ENCODE measurements around the gene PRR29.

- TF ChIP-seq EZH2 (IDR thresholded peaks at IDR 0.05) (no peak), POLR2AphosphoS5 (IDR thresholded peaks at IDR 0.05; ENCODE audit: borderline replicate concordance, low read depth, low read length) (no peak), FOXP2 (optimal IDR thresholded peaks at IDR 0.05; ENCODE audit: control extremely low read depth, extremely low read length, insufficient read depth) (no peak)
Observed at GRCh38 chr17:63976702-63977101, 21.4 kb upstream of the PRR29 start.

Measured in SK-N-MC (cell line).